SIG-M5 treated with dmso at 0.1 percent for 504 hours (cell line): ENCODE data around the gene CHRNB4.
"Not testable (repeated sequence)": the region's sequence is repeated elsewhere in the genome, so short reads cannot be mapped to it uniquely, and the experiment has no call there.

ENCODE experiments used
- DNase-seq: peaks from one replicate; lab custom pipeline; 2025; ENCODE audit not compliant: unreplicated experiment; lab: John Stamatoyannopoulos, UW

CHRNB4 gene

DNA sequence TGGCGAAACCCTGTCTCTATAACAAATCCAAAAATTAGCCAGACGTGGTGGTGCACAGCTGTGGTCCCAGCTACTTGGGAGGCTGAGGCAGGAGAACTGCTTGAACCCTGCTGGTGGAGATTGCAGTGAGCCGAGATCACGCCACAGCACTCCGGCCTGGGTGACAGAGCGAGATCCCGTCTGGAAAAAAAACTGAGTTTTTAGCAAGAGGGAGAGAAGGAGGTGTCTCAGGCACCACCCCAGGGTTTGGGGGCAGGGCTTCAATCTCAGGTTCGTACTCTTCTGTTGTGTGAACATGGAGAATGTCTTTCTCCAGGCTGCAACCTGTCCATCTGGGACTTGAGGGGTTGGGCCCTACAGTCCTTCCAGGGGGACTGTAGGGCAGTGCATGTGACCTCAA is 22.9 kb downstream of the CHRNB4 start:
- no peak for DNase-seq

DNA sequence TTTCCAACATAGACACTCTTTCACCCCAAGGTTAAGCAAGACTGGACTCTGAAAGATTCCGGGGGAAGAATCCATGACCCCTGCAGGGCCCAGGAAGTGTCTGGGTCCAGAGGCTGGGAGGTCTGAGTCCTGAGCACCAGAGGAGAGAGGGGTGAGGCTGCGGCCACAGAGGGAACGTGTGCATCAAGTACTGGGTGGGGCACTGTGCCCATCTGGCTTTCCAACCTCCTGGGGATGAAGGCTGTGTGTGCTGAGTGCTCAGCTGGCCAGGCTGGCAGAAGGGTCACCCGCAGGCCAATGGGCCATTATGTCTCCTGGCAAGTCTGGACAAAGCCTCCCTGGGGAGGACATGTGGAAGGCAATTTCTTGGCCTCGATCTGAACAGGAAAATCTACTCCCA is 23.5 kb downstream of the CHRNB4 start:
- no peak for DNase-seq

DNA sequence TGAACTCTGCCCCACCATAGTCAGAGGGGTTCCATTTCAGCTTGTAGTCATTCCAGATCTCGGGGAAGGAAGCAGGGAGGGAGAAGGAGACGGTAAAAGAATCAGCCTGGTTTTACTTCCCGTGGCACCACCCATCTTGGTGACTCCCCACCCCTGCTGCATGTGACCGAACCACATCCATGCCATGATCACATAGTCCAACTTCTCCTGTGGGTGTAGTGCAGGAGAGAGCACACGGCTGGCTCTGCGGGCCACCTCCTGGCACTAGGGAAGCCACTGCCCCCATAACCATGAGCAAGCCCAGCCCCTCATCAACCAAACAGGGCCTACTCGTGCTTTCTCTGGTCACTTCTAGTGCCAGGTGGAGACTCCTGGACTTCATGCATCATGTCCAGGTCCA is 23.9 kb downstream of the CHRNB4 start:
- DNase-seq = no peak

DNA sequence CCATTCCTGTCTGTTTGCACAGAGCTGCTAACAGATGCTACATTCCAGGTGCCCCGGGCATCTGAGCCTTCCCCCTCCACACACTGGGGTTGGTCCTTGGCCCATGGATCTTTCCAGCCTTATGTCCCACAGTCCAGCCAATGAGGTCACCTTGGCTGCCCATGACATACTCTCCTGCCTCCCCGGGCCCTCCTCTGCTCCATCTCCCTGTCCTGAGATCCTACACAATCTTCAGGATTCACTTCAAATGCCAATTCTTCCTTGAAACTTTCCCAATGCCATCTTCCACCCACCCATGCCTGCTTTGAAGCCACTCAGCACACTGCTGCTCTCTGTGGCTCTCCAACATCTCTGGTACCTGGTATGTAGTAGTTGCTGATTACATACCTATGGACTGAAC is 24.5 kb downstream of the CHRNB4 start:
- DNase-seq = no peak

DNA sequence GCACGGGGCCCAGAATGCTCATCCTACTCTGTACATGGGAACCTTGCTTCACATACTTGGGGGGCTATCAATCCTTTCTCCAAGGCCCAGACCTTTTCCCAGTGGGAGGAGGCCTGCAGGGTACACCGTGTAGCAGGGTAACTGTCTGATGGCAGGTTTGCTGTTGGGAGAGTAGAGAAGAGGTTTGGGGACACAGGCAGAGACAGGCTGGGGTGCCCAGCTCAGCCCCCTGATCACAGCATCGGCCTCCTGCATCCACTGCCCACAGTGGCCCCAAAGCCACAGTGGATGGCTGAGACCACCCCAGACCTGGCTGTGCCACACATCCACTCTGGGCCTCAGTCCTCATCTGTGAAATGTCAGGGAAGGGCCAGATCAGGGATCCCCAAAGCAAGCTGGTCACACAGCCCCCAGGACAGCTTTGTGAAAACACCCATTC is 25.8 kb downstream of the CHRNB4 start:
- DNase-seq = no peak

DNA sequence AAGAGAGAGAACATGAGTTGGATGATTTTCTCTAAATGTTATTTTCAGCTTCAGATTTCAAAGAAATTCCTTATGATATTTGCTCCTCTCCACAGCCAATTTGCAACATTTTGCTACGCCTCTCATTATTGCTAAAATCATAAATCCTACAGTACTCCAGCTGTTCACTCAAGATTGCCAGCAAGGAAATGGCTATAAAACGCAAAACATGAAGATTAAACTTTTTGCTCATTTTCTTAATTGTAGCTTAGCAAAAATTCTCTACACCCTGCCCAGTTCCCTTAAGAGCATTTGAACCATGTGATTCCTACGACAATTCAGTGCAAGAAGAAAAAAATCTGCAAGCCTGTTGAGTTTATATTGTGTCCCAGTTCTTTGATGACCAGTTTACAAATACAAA is 27.0 kb downstream of the CHRNB4 start:
- DNase-seq = no peak

DNA sequence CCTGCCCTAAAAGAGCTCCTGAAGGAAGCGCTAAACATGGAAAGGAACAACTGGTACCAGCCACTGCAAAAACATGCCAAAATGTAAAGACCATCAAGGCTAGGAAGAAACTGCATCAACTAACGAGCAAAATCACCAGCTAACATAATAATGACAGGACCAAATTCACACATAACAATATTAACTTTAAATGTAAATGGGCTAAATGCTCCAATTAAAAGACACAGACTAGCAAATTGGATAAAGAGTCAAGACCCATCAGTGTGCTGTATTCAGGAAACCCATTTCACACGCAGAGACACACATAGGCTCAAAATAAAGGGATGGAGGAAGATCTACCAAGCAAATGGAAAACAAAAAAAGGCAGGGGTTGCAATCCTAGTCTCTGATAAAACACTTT is 31.5 kb downstream of the CHRNB4 start:
- DNase-seq = not testable (repeated sequence)

DNA sequence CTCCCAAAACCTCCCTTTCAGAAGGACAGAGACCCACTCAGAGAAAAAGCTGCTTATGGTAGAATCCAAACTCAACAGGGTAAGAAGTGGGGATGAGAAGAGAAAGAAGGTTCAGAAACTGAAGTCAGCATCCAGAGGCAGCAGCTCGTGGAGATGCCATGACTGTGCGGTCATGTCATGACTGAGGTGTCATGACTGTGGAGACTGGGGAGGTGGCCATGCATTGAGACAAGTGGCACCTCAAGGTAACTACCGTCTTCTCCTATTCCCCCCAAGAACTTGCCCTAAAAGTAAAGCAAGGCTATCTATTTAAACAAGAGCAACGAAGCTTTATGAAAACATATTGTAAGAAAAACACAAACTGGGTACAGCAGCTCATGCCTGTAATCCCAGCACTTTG is 35.3 kb downstream of the CHRNB4 start:
- DNase-seq = no peak

DNA sequence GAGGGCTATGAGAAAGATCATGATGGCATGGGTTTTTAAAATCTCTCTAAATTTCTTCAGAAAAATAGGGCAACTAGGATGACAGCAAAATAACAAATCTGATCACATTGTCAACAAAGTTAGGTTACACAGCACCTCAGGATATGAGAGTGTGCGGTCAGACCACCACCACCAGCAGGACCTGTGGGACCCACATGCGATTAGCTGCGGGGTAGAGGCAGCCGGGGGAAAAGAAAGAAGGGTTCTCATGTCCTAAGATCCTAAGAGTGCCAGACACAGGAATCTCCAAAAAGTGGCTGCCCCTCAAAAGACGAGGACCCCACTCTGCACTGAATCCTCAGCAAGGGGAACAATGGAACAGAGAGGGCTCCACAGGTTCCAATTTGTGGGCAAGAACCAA is 35.8 kb downstream of the CHRNB4 start:
- DNase-seq = no peak

DNA sequence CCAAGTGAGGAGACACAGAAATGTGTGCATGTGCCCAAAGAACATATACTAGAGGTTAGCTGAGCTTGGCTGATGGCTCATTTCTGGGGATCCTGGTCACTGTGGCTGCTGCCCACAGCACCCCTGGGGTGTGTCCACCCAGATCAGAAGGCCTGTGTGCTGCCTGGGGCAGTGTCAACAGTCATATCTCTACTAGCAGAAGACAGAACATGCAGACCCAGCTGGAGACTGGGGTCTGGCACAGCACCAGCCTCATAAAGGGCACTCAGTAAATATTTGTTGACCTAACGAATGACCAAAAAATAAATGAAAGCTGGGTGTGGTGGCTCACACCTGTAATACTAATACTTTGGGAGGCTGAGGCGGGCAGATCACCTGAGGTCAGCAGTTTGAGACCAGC is 36.6 kb downstream of the CHRNB4 start:
- DNase-seq = no peak

DNA sequence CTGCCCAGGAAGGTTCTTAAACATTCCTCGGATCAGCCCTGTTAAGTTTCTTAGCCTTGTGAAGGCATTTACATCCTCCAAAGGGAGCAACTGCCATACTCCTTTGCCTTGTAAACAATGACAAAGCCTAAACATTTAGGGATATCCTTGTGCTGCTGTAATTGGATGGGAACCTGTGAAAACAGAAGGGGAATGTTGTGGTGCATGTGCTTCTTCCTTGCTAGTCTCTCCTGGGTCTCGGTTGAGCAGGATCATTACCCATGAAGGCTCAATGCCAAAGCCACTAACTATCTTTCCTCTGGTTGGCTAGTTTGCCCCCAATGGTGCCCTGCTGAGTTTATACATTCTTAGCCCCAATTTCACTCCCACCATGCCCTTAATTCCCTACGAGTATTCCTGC is 37.5 kb downstream of the CHRNB4 start:
- DNase-seq = no peak

DNA sequence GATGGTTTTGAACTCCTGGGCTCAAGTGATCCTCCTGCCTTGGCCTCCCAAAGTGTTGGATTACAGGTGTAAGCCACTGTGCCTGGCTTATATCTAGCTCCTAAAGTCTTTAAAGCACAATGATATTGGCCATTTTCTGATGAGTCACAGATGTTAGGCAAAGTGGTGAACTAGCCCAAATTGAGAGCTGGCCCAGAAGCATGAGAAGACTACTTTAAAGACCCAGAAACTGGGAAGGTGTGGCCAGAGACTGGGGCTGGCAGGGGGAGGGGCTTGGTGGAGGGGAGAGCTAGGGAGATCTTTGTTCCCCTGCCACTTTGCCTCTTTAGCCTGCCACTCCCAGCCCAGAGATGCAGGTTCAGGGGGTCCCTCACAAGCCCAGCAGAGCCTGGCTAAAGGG is 41.8 kb downstream of the CHRNB4 start:
- no peak for DNase-seq

DNA sequence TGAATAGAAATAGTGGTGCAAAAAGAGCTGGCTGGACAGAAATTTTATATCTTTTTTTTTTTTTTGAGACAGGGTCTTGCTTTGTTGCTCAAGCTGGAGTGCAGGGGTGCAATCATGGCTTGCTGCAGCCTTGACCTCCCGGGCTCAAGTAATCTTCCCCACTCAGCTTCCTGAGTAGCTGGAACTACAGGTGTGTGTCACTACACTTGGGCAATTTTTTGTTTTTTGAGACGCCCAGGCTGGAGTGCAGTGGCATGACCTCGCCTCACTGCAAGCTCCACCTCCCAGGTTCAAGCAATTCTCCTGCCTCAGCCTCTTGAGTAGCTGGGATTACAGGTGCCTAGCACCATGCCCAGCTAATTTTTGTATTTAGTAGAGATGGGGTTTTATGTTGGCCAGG is 42.7 kb downstream of the CHRNB4 start:
- no peak for DNase-seq

DNA sequence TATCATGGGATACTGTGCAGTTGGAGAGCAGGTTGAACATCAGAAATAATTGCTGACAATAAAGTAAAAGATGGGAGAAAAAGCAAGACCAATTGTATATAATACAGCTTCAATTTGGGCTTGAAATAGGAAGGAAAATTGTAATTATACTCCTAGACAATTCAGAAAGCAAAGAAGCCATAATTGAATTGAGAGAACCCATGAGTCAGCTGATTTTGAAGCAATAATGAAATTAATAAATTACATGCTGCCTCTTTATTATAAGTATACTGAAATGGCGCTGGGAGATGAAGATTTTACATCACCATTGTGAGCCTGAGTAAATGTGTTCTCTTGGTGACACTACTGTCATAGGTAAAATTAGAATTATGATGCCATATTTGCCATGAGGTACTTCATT is 43.4 kb downstream of the CHRNB4 start:
- no peak for DNase-seq

DNA sequence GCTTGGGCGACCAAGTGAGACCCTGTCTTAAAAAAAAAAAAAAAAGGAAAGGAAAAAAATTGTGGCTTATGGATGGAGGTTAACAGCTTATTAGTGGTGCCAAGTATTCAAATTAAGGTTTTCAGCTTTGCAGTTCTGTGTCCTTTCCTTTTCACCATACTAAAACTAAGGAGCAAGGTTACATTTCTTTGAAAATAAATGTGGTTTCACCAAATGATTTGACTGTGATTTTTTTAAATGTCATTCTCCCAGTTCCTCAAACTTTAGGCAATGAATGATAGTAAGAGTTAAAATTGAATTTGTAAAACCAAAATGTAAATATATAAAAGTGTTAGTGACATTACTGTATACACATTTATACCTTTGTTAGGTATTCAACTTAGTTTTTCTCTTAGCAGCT is 66.1 kb downstream of the CHRNB4 start:
- DNase-seq = no peak
